NCI-H345 treated with DMSO at 0.1 percent for 48 hours (cell line): ENCODE measurements around the gene PPP6R2.

Experiments used
- DNase-seq: peaks from one replicate; lab custom pipeline; 2025; ENCODE audit not compliant: unreplicated experiment; lab: John Stamatoyannopoulos, UW

Gene PPP6R2

DNA sequence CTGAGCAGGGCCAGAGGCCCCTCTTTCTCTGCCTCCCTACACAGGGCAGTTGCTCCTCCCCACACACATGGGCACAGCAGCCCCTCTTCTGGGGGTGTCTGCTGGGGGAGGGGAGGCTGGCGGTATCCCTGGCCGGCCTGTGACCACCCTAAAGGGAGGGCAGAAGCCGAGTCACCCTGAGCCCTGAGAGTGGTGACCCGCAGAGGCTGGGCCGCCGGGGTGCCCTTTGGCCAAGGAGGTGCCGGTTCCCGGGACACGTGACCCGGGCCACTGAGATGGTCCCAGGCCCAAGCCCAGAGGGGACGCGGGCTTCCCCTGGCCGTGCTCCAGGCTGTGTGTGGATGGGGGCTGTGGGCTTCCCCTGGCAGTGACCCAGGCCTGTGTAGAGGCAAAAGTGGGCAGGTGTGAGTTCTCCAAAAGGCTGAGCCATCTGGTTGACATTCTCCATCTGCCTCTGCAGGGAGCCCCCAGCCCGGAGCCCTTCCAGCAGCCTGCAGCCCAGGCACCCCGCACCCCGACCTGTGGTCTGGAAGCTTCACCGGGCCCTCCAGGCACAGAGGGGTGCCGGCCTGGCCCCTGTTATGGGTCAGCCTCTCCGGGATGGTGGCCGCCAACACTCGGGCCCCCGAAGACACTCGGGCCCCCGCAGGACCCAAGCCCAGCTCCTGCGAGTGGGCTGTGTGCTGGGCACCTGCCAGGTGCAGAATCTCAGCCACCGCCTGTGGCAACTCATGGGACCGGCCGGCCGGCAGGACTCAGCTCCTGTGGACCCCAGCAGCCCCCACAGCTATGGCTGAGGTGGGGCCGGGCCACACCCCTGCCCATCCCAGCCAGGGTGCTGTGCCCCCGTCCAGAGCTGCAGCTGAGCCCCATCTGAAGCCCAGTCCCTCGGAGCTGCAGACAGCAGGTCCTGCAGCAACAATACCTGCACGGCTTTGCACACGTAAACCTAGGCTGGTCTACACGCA lies 139.3 kb downstream of the PPP6R2 start:
- DNase-seq: no peak

- DNase-seq: no peak
These were observed 140.0 kb downstream of the PPP6R2 start for GRCh38 chr22:50483106-50483505.

- DNase-seq: no peak
These were observed 140.4 kb downstream of the PPP6R2 start for GRCh38 chr22:50483556-50483955.

GRCh38 chr22:50483977-50484853 lies 141.1 kb downstream of the PPP6R2 start:
- no peak for DNase-seq

DNA sequence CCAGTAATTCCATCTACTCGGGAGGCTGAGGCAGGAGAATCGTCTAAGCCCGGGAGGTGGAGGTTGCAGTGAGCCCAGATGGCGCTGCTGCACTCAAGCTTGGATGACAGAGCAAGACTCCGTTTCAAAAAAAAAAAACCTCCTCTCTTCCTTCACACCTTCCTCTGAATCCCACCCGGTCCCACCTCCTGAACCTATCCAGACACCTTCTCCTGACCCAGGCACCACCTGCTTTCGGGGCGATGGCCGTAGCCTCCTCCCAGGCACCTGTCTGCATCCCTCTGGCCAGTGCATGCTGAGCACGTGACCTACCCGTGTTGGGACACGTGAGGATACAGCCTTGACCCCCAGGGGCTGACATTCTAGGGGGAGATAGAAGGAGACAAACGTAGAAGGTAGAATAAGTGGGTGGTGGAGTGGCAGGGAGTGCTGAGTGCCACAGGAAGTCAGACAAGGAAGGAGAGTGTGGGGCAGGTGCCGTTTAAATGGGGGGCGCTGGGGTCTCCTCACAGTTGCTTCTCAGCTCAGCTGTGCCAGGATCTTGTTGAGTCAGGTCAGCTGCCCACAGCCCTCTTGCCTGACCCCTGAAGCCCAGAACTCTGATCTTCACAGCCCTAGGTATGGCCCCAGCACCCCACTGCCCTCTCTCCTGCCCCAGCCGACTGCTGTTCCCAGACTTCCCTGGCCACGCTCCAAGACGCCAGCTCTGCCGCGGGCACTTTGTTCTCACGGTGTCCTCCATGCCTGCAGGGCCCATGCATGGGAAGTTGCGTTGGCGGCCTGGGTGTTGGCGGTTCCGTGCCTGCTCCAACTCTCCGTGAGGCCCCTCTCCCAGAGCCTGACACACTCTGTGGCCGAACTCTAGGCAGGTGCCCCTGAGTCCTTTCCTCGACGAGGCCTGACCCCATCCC lies 142.3 kb downstream of the PPP6R2 start:
- no peak for DNase-seq

DNA sequence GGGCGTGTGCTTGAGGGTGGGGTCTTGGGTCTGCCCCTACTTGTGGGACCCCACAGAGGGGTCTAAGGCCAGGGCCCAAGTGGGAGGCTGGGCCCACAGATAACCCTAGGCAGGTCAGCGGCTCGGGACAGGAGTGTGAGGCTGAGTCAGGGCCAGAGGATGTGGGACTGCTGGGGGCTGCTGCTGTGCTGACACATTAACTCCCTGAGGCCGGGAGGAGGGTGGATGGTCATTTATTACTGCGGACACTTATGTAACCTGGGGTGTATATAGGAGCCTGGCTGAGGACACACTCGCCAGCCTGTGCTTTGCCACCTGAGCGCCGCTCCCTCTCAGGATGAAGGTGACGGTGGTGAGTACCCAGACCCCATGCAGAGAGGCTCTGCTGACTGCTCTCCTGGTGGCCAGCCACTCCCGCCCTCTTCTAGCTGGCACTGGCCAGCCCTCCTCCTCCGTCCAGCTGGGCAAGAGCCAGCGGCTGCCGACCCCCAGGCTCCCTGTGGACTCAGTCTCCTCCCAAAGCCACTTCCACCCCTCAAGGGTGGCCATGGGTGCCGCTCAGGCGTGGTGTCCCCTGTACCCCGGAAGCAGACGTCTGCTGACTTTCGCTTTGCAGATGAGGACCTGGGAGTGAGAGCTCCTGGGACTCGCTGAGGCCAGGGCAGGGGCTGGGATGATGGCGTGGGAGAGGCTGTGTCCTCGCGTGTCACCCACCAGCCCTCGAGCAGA lies 143.6 kb downstream of the PPP6R2 start, which contains the start of gene MIOX:
Gene MIOX (plus strand): TSS at position 299 of the 729 bp plus-strand sequence. CDS start 39 bp downstream, at position 338.
- no peak for DNase-seq

DNA sequence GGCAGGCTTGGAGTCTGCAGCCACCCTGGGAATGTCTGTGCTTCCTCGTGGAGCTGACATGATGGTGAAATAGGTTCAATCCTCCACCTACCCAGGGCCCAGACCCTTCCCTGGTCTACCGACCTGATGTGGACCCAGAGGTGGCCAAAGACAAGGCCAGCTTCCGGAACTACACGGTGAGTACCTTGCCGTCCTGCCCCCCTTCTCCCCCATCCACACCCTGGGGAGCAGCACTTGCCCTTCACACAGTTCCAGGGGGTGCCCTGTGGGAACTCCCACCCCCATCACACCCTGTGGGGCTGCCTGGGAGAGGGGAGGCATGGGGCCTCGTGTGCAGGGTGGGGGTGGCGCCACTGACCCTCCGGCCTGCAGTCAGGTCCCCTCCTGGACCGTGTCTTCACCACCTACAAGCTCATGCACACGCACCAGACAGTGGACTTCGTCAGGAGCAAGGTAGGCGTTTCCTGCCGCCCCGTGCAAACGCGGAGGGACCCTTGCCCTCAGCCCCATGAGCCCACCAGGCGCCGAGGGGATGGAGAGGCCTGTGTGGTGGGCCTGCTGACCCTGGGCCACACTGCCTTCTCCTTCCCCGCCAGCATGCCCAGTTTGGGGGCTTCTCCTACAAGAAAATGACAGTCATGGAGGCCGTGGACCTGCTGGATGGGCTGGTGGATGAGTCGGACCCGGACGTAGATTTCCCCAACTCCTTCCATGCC lies 144.3 kb downstream of the PPP6R2 start:
- DNase-seq: no peak

GRCh38 chr22:50488006-50488677 lies 145.0 kb downstream of the PPP6R2 start:
- DNase-seq: no peak

DNA sequence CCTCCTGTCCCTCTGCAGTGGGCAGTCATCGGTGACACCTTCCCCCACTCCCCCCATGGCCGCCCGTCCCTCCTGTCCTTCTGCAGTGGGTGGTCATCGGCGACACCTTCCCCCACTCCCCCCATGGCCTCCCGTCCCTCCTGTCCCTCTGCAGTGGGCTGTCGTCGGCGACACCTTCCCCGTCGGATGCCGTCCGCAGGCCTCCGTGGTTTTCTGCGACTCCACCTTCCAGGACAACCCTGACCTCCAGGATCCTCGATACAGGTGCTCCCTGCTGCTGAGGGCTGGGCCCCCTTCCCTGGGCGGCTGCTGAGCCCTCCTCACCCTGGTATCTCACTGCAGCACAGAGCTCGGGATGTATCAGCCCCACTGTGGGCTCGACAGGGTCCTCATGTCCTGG lies 145.8 kb downstream of the PPP6R2 start:
- no peak for DNase-seq

DNA sequence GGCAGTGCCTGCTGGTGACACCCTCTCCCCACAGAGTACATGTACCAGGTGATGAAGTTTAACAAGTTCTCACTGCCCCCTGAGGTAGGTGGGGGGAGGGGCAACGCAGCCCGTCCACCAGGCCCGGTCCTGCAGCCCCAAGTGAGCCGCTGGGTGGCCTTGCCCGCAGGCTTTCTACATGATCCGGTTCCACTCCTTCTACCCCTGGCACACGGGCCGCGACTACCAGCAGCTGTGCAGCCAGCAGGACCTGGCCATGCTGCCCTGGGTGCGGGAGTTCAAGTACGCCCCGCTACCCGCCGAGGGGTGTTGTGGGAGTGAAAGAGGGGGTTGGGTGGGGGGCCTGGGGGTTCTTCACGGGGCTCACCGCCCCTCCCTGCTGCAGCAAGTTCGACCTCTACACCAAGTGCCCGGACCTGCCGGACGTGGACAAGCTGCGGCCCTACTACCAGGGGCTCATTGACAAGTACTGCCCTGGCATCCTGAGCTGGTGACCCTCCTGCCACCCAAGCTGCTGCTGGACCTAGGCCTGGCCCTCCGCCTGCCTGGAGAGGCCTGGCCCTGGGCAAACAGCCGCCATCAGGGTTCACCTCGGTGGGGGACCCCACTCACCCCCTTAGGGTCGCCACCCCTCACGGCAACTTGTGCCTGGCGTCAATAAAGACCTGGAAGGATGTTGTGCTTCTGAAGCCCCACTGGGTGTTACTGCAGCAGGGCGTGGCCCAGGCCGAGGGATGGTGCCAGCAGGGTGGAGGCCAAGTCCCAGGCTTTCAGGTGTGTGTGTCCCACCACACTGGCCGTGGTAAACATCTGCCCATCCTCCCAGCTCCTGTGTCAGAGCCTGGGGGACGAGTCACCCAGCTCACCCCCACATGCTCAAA lies 146.5 kb downstream of the PPP6R2 start:
- DNase-seq: no peak

DNA sequence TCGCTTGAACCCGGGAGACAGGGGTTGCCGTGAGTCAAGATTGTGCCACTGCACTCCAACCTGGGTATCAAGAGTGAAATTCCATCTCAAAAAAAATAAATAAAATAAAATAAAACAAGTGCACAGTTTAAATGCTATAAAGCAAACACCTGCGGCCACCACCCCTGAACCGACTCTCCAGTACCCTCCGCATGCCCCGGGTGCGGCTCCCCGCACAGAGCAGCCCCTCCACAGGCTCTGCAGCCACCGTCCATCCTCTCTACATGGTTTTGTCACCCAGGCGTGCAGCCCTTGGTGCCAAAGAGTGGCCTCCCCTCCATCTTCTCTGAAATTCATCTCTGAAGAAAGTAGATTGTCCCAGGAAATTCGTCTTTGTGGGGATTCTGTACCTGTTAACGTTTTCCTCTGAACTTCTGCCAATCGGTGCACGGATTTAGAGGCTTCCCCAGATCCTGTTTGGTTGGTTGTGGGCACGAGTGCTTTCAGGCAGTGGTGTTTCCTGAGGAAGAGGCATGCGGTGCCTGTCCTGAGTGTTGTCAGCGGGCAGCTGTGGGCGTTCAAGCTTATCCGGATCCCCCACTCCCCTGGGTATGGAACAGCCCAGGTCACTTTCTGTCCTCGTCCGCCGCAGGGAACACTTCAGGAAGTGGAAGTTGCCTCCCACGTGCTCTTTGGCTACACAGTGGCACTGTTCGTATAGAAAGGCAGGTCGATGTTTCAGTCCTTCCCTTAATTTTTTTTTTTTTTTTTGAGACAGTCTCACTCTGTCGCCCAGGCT lies 147.6 kb downstream of the PPP6R2 start:
- DNase-seq: no peak
